Epithelial cell of esophagus (primary cell): Measurements from ENCODE around the gene ABR.

ENCODE experiments used
- DNase-seq: peaks from one replicate; pipeline ENCODE4 v3.0.0; 2010; ENCODE audit warnings: low read depth
- H3K4me3 ChIP-seq: 2 replicates; pipeline ENCODE4 v1.5.1; 2011; ENCODE audit warnings: mild to moderate bottlenecking, low read length, control low read depth
- CTCF ChIP-seq: IDR thresholded peaks from 2 replicates; pipeline ENCODE4 v1.5.1; 2011; ENCODE audit warnings: low read depth, mild to moderate bottlenecking, low read length, control low read depth, inconsistent platforms; ENCODE audit not compliant: insufficient read depth; ENCODE audit errors: missing control alignments

The ABR gene

GRCh38 chr17:1111599-1112443, 68.0 kb downstream of the ABR start:
- no peak for TF ChIP-seq CTCF
- no peak overlapping the region for H3K4me3 ChIP-seq
- no peak for DNase-seq

- no peak for TF ChIP-seq CTCF
- DNase-seq = peak; percentile 77
- no peak overlapping the region for H3K4me3 ChIP-seq
Measured at GRCh38 chr17:1110862-1111598, 68.8 kb downstream of the ABR start.

GRCh38 chr17:1110541-1110861, 69.3 kb downstream of the ABR start:
- TF ChIP-seq CTCF = no peak
- DNase-seq = no peak
- no peak overlapping the region for H3K4me3 ChIP-seq

GRCh38 chr17:1109606-1110540, 69.9 kb downstream of the ABR start:
- no peak for TF ChIP-seq CTCF
- DNase-seq = no peak
- peak overlapping the region; percentile 66 for H3K4me3 ChIP-seq

DNA sequence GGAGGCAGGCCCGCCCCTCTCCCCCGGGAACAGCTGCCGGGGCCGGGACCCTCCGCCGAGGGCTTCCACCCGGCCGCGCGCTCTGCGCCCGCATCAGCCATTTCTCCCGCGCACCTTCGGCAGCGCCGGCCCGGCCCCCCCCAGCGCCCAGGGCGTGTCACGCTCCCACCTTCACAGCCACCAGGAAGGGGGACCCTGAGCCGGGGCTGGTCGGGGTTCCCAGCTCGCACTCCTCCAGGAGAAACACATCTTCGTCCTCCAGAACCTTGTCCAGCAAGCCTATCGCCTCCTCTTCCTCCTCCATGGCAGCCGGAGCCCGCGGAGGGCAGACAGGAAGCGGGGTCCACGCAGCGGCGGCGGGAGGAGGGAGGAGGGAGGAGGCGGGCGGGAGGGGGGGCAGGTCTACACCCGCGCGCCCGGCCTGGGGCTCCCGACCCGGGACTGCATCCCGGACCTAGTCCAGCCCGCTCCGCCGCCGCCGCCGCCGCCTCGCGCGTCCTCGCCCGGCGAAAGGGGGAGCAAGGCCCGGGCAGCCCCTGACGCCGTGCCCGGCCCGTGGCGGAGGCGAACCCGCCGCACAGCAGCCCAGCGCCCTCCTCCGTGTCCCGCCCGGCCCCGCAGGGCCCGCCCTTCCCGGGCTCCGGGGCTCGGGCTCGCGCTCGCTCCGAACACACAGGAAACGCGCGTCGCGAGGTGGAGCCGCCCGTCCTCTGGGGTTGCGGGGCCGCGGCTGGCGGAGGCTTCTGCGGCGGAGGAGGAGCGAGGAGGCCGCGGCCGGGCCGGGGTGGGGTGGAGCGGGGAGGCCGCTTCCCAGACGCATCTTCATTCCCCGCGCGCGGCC, 70.8 kb downstream of the ABR start:
- DNase-seq = peak; percentile 61
- TF ChIP-seq CTCF = no peak

DNA sequence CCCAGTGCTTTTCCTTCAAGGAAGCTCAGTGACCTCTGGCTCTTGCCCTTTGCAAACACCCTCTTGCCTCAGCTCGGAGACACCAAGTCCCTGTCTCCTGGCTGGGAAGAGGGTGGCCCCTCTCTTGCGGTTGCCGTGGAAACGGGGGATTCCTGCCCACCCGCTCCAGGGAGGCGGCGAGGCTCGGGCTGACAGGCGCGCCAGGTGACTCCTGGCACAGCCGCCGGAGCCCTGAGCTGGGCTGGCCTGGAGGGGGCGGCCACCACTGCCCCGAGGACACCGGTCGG, 71.4 kb downstream of the ABR start:
- DNase-seq = no peak

More for the DNA sequence above, 70.8 kb downstream of the ABR start:
- peak overlapping the region; percentile 66 for H3K4me3 ChIP-seq

More for the DNA sequence above, 71.4 kb downstream of the ABR start:
- no peak for TF ChIP-seq CTCF
- peak overlapping the region; percentile 66 for H3K4me3 ChIP-seq
